ENCODE measurements around the gene PRRT3. TPM values are rescaled to one million over a fixed set of nuclear protein-coding genes. Genes with fewer than 3 reads are reported as not detected.

Gene PRRT3
- total RNA-seq, 3 donors from 2014 or later, result 0.64 to 2.8 (median 2.0) TPM

DNA sequence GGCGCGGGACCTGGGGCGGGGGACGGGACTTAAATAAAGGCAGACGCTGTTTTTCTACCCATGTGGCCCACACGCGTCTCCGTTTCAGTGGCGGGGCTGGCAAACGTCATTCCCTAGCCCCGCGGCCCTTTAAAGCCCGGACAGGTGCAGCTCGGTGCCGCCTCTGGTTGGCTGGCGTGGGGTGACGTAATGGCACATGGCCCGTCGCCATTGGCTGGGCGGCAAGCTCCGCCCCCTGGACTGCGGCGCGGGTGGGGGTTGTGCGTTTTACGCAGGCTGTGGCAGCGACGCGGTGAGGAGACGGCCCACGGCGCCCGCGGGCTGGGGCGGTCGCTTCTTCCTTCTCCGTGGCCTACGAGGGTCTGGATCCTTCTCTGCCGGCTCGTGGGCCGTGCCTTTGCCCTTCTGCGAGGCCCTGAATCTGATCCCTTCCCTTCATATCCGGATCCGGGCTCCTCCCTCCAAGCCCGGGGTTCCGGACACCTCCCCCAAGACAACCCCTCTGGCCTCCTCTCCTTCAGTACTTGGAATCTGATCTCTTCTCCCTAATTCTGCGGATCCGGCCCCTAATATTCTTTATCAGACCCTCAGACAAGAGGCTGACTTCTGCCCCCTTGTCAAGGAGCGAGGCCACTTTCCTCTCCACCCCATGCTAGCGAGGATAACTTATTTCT lies 18.5 kb downstream of the PRRT3 start, which contains the start of gene CRELD1:
Gene CRELD1 (plus strand): TSS at position 274 of the 674 bp plus-strand sequence. CDS start 605 bp downstream, outside the sequence.
- no peaks in the 10 kb centered on the region for H3K36me3 ChIP-seq
- H3K27ac ChIP-seq, result peak within 1 kb of the TSS; percentile 97 to 99
- H3K9me3 ChIP-seq, result no peaks in the 10 kb centered on the region
- TF ChIP-seq, protein P1, sequence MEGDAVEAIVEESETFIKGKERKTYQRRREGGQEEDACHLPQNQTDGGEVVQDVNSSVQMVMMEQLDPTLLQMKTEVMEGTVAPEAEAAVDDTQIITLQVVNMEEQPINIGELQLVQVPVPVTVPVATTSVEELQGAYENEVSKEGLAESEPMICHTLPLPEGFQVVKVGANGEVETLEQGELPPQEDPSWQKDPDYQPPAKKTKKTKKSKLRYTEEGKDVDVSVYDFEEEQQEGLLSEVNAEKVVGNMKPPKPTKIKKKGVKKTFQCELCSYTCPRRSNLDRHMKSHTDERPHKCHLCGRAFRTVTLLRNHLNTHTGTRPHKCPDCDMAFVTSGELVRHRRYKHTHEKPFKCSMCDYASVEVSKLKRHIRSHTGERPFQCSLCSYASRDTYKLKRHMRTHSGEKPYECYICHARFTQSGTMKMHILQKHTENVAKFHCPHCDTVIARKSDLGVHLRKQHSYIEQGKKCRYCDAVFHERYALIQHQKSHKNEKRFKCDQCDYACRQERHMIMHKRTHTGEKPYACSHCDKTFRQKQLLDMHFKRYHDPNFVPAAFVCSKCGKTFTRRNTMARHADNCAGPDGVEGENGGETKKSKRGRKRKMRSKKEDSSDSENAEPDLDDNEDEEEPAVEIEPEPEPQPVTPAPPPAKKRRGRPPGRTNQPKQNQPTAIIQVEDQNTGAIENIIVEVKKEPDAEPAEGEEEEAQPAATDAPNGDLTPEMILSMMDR (IDR thresholded peaks at IDR 0.05), result no peak
- TF ChIP-seq POLR2AphosphoS5 (IDR thresholded peaks at IDR 0.05), result peak; percentile 82 to 94 (median 91)
- peak; percentile 78 for TF ChIP-seq POLR2A (IDR thresholded peaks at IDR 0.05)
- H3K4me1 ChIP-seq, result peaks cover 0 to 20% of the 10 kb centered on the region in 2 donors
- intact Hi-C loops (cut with DNase I; ENCODE audit: low total_unique reads), result loop anchor here (5.0 kb wide), 1 partner anchor 981 kb away; no protein-coding TSS in a partner anchor
- H3K4me3 ChIP-seq, result peak within 1 kb of the TSS; percentile 64 to 82 (median 77)
- no peaks in the 10 kb centered on the region for H3K27me3 ChIP-seq
- DNase-seq (ENCODE audit: low spot score in 2 of 2), result peak; percentile 96

DNA sequence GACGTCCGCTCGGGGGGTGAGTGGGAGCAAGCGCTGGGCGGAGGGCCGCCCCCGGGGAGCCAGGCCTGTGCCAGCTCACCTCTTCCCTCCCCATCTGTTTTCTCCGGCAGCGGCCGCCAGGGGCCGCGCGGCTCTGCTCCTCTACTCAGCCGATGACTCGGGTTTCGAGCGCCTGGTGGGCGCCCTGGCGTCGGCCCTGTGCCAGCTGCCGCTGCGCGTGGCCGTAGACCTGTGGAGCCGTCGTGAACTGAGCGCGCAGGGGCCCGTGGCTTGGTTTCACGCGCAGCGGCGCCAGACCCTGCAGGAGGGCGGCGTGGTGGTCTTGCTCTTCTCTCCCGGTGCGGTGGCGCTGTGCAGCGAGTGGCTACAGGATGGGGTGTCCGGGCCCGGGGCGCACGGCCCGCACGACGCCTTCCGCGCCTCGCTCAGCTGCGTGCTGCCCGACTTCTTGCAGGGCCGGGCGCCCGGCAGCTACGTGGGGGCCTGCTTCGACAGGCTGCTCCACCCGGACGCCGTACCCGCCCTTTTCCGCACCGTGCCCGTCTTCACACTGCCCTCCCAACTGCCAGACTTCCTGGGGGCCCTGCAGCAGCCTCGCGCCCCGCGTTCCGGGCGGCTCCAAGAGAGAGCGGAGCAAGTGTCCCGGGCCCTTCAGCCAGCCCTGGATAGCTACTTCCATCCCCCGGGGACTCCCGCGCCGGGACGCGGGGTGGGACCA lies 19.2 kb downstream of the PRRT3 start:
- no peaks in the 10 kb centered on the region for H3K9me3 ChIP-seq
- H3K27ac ChIP-seq, result peak overlapping the region; percentile 97 to 99
- peak; percentile 84 to 85 for DNase-seq (ENCODE audit: low spot score in 2 of 2)
- H3K36me3 ChIP-seq, result no peaks in the 10 kb centered on the region
- TF ChIP-seq, protein P1 (IDR thresholded peaks at IDR 0.05), result peak; percentile 66 to 91 (median 74)
- TF ChIP-seq POLR2A (IDR thresholded peaks at IDR 0.05) (no peak), POLR2AphosphoS5 (IDR thresholded peaks at IDR 0.05) (peak in 2 of 3 donors; percentile 25 to 47)
- H3K4me1 ChIP-seq, result peaks cover 0 to 20% of the 10 kb centered on the region in 2 donors
- H3K27me3 ChIP-seq, result no peaks in the 10 kb centered on the region
- peak overlapping the region; percentile 64 to 82 (median 77) for H3K4me3 ChIP-seq
- intact Hi-C loops (cut with DNase I; ENCODE audit: low total_unique reads), result loop anchor here (5.0 kb wide), 1 partner anchor 981 kb away; no protein-coding TSS in a partner anchor

DNA sequence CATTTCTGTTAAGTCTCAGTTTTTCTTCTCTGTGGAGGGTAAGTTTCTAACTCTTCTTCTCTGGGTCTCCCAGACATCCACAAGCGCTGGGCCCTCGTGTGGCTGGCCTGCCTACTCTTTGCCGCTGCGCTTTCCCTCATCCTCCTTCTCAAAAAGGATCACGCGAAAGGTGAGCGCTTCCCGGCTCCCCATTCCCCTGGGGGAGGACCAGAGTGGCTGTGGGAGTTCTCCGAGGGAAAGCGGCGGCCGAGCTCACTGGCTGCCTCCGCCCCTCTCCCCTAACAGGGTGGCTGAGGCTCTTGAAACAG lies 19.7 kb downstream of the PRRT3 start:
- H3K9me3 ChIP-seq, result no peaks in the 10 kb centered on the region
- peaks cover 0 to 20% of the 10 kb centered on the region in 2 donors for H3K4me1 ChIP-seq
- no peaks in the 10 kb centered on the region for H3K36me3 ChIP-seq
- TF ChIP-seq POLR2AphosphoS5 (IDR thresholded peaks at IDR 0.05), result peak in 1 of 3 donors; percentile 35
- TF ChIP-seq, protein P1 (IDR thresholded peaks at IDR 0.05), result no peak
- no peak for TF ChIP-seq POLR2A (IDR thresholded peaks at IDR 0.05)
- H3K27ac ChIP-seq, result peak overlapping the region; percentile 97 to 99
- intact Hi-C loops (cut with DNase I; ENCODE audit: low total_unique reads), result loop anchor here (5.0 kb wide), 1 partner anchor 980 kb away; no protein-coding TSS in a partner anchor
- no peak for DNase-seq (ENCODE audit: low spot score in 2 of 2)
- H3K4me3 ChIP-seq, result peak overlapping the region; percentile 64 to 82 (median 77)
- no peaks in the 10 kb centered on the region for H3K27me3 ChIP-seq

DNA sequence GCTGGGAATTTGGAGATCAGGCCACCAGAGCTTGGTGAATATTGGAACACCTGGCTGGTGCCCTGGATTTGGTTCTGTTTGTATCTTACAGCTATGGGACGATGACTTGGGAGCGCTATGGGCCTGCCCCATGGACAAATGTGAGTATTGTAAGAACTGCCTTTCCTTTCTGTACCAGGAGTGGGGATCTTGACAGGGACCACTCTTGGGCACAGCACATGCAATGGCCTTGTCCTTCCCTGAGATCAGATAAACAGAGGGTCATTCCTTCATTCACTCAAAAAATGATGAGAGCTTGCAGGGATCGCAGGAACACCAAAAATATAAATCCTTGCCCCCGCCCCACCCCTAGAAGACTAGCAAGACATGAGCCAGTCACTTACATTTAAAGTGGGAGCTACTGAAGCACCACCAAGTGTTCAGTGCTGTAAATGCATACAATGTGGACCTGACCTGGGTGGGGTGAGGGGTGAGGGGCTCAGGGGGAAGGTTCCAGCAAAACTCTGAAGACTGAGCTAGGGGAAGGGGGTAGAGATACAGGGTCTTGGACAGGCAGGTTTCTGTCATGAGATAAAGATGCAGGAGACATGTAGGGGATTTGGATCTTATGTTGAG lies 21.3 kb downstream of the PRRT3 start:
- Histone ChIP-seq H3K9me3 (no peaks in the 10 kb centered on the region), H3K4me3 (no peak overlapping the region), H3K4me1 (peaks cover 0 to 18% of the 10 kb centered on the region in 2 donors), H3K27me3 (no peaks in the 10 kb centered on the region), H3K27ac (no peak overlapping the region), H3K36me3 (no peaks in the 10 kb centered on the region)
- TF ChIP-seq, protein P1 (IDR thresholded peaks at IDR 0.05), result no peak
- no peak for TF ChIP-seq POLR2AphosphoS5 (IDR thresholded peaks at IDR 0.05)
- TF ChIP-seq POLR2A (IDR thresholded peaks at IDR 0.05), result no peak
- intact Hi-C loops (cut with DNase I; ENCODE audit: low total_unique reads), result loop anchor here (5.0 kb wide), 1 partner anchor 979 kb away; no protein-coding TSS in a partner anchor
- no peak for DNase-seq (ENCODE audit: low spot score in 2 of 2)

Data from breast epithelium (tissue), 4 donors.